NCI-H187 treated with DMSO at 0.1 percent for 48 hours (cell line): ENCODE results near the gene DCTPP1.
"Not testable (repeated sequence)": the region's sequence is repeated elsewhere in the genome, so short reads cannot be mapped to it uniquely, and the experiment has no call there.

Experiments
- DNase-seq: peaks from one replicate; lab custom pipeline; 2025; lab: John Stamatoyannopoulos, UW

DCTPP1 gene

GRCh38 chr16:30429678-30430427 is at the start of gene DCTPP1:
DCTPP1 (minus strand) TSS chr16:30430030; CDS start chr16:30429980, 50 bp downstream.
- peak; percentile 90 for DNase-seq

- no peak for DNase-seq
Observed at GRCh38 chr16:30478766-30479478, 49.1 kb upstream of the DCTPP1 start.

- not testable (repeated sequence) for DNase-seq
Observed at GRCh38 chr16:30477773-30478172, 47.9 kb upstream of the DCTPP1 start.

GRCh38 chr16:30476991-30477390 is 47.2 kb upstream of the DCTPP1 start:
- DNase-seq, result no peak

- DNase-seq, result no peak
Observed at GRCh38 chr16:30474684-30475083, 44.9 kb upstream of the DCTPP1 start.

- no peak for DNase-seq
Observed at GRCh38 chr16:30474074-30474452, 44.2 kb upstream of the DCTPP1 start.

- no peak for DNase-seq
Observed at GRCh38 chr16:30473231-30474073, 43.6 kb upstream of the DCTPP1 start.

GRCh38 chr16:30472328-30472942 is 42.6 kb upstream of the DCTPP1 start, which contains the start of gene ITGAL:
ITGAL (plus strand) TSS chr16:30472742; CDS start chr16:30472838, 96 bp downstream.
- no peak for DNase-seq

- no peak for DNase-seq
Observed at GRCh38 chr16:30470632-30470995, 40.8 kb upstream of the DCTPP1 start.

- no peak for DNase-seq
Observed at GRCh38 chr16:30470170-30470512, 40.3 kb upstream of the DCTPP1 start.

- DNase-seq, result no peak
Observed at GRCh38 chr16:30464078-30464477, 34.2 kb upstream of the DCTPP1 start.

- DNase-seq, result not testable (repeated sequence)
Observed at GRCh38 chr16:30461426-30461825, 31.6 kb upstream of the DCTPP1 start.

- DNase-seq, result no peak
Observed at GRCh38 chr16:30459456-30459855, 29.6 kb upstream of the DCTPP1 start.

GRCh38 chr16:30458561-30459394 is 28.9 kb upstream of the DCTPP1 start:
- DNase-seq, result no peak

GRCh38 chr16:30457743-30458560 is 28.1 kb upstream of the DCTPP1 start:
- no peak for DNase-seq

GRCh38 chr16:30457256-30457655 is 27.4 kb upstream of the DCTPP1 start:
- DNase-seq, result no peak

- DNase-seq, result no peak
Observed at GRCh38 chr16:30456302-30456701, 26.5 kb upstream of the DCTPP1 start.

- DNase-seq, result not testable (repeated sequence)
Observed at GRCh38 chr16:30452709-30453580, 23.1 kb upstream of the DCTPP1 start.

GRCh38 chr16:30449116-30449435 is 19.2 kb upstream of the DCTPP1 start:
- DNase-seq, result no peak
